ENCODE data around the gene KCNK4.
"Not testable (repeated sequence)": the region's sequence is repeated elsewhere in the genome, so short reads cannot be mapped to it uniquely, and the experiment has no call there.

KCNK4 gene

GRCh38 chr11:64307795-64308194 is 16.7 kb downstream of the KCNK4 start:
- peaks cover 10% of the 10 kb centered on the region for H3K4me1 ChIP-seq (ENCODE audit: control insufficient read depth, low read depth, low read length)
- H3K4me3 ChIP-seq (ENCODE audit: low read length); H3K27me3 ChIP-seq (ENCODE audit: control insufficient read depth, insufficient read depth, low read length); H3K9me3 ChIP-seq (ENCODE audit: control insufficient read depth, low read depth, low read length); H3K27ac ChIP-seq (ENCODE audit: low read length); H3K36me3 ChIP-seq (ENCODE audit: control insufficient read depth, low read depth, low read length); H3K9ac ChIP-seq (ENCODE audit: low read length): not testable (repeated sequence)

GRCh38 chr11:64312947-64313346 is 21.8 kb downstream of the KCNK4 start:
- H3K27me3 ChIP-seq (ENCODE audit: control insufficient read depth, insufficient read depth, low read length) = no peaks in the 10 kb centered on the region
- H3K4me1 ChIP-seq (ENCODE audit: control insufficient read depth, low read depth, low read length) = no peaks in the 10 kb centered on the region
- no peak overlapping the region for H3K4me3 ChIP-seq (ENCODE audit: low read length)
- H3K9ac ChIP-seq (ENCODE audit: low read length) = no peak overlapping the region
- H3K36me3 ChIP-seq (ENCODE audit: control insufficient read depth, low read depth, low read length) = peaks cover 12% of the 10 kb centered on the region
- H3K27ac ChIP-seq (ENCODE audit: low read length) = no peak overlapping the region
- H3K9me3 ChIP-seq (ENCODE audit: control insufficient read depth, low read depth, low read length) = no peaks in the 10 kb centered on the region

GRCh38 chr11:64313491-64314145 is 22.5 kb downstream of the KCNK4 start:
- H3K9me3 ChIP-seq (ENCODE audit: control insufficient read depth, low read depth, low read length) = no peaks in the 10 kb centered on the region
- peaks cover 12% of the 10 kb centered on the region for H3K36me3 ChIP-seq (ENCODE audit: control insufficient read depth, low read depth, low read length)
- no peaks in the 10 kb centered on the region for H3K27me3 ChIP-seq (ENCODE audit: control insufficient read depth, insufficient read depth, low read length)
- H3K27ac ChIP-seq (ENCODE audit: low read length) = no peak overlapping the region
- no peak overlapping the region for H3K9ac ChIP-seq (ENCODE audit: low read length)
- no peak overlapping the region for H3K4me3 ChIP-seq (ENCODE audit: low read length)
- H3K4me1 ChIP-seq (ENCODE audit: control insufficient read depth, low read depth, low read length) = no peaks in the 10 kb centered on the region

- H3K9me3 ChIP-seq (ENCODE audit: control insufficient read depth, low read depth, low read length) = no peaks in the 10 kb centered on the region
Observed at GRCh38 chr11:64314146-64314804, 23.2 kb downstream of the KCNK4 start.

GRCh38 chr11:64314805-64315561 is 23.9 kb downstream of the KCNK4 start:
- Histone ChIP-seq H3K4me3 (ENCODE audit: low read length) (no peak overlapping the region), H3K4me1 (ENCODE audit: control insufficient read depth, low read depth, low read length) (peaks cover 6% of the 10 kb centered on the region), H3K27me3 (ENCODE audit: control insufficient read depth, insufficient read depth, low read length) (no peaks in the 10 kb centered on the region), H3K9me3 (ENCODE audit: control insufficient read depth, low read depth, low read length) (no peaks in the 10 kb centered on the region), H3K36me3 (ENCODE audit: control insufficient read depth, low read depth, low read length) (peaks cover 12% of the 10 kb centered on the region), H3K27ac (ENCODE audit: low read length) (no peak overlapping the region), H3K9ac (ENCODE audit: low read length) (no peak overlapping the region)

More at GRCh38 chr11:64314146-64314804, 23.2 kb downstream of the KCNK4 start:
- H3K36me3 ChIP-seq (ENCODE audit: control insufficient read depth, low read depth, low read length) = peaks cover 12% of the 10 kb centered on the region
- H3K9ac ChIP-seq (ENCODE audit: low read length) = no peak overlapping the region
- H3K4me1 ChIP-seq (ENCODE audit: control insufficient read depth, low read depth, low read length) = peaks cover 5% of the 10 kb centered on the region
- no peak overlapping the region for H3K27ac ChIP-seq (ENCODE audit: low read length)
- no peak overlapping the region for H3K4me3 ChIP-seq (ENCODE audit: low read length)
- no peaks in the 10 kb centered on the region for H3K27me3 ChIP-seq (ENCODE audit: control insufficient read depth, insufficient read depth, low read length)

- Histone ChIP-seq H3K36me3 (ENCODE audit: control insufficient read depth, low read depth, low read length) (peaks cover 15% of the 10 kb centered on the region), H3K4me3 (ENCODE audit: low read length) (peak overlapping the region; percentile 98)
- H3K27me3 ChIP-seq (ENCODE audit: control insufficient read depth, insufficient read depth, low read length); H3K9ac ChIP-seq (ENCODE audit: low read length); H3K4me1 ChIP-seq (ENCODE audit: control insufficient read depth, low read depth, low read length); H3K27ac ChIP-seq (ENCODE audit: low read length); H3K9me3 ChIP-seq (ENCODE audit: control insufficient read depth, low read depth, low read length): not testable (repeated sequence)
Observed at GRCh38 chr11:64315667-64316526, 24.8 kb downstream of the KCNK4 start.

- Histone ChIP-seq H3K9me3 (ENCODE audit: control insufficient read depth, low read depth, low read length) (no peaks in the 10 kb centered on the region), H3K36me3 (ENCODE audit: control insufficient read depth, low read depth, low read length) (peaks cover 24% of the 10 kb centered on the region), H3K4me1 (ENCODE audit: control insufficient read depth, low read depth, low read length) (peaks cover 6% of the 10 kb centered on the region), H3K27me3 (ENCODE audit: control insufficient read depth, insufficient read depth, low read length) (no peaks in the 10 kb centered on the region), H3K4me3 (ENCODE audit: low read length) (peak overlapping the region; percentile 98), H3K27ac (ENCODE audit: low read length) (peak overlapping the region; percentile 46), H3K9ac (ENCODE audit: low read length) (peak overlapping the region; percentile 92)
Observed at GRCh38 chr11:64316672-64317324, 25.7 kb downstream of the KCNK4 start.

GRCh38 chr11:64317325-64317960 is 26.3 kb downstream of the KCNK4 start, which contains the start of gene TRMT112:
Gene TRMT112 (minus strand): TSS chr11:64317559. CDS start chr11:64317526, 33 bp downstream.
- peaks cover 24% of the 10 kb centered on the region for H3K36me3 ChIP-seq (ENCODE audit: control insufficient read depth, low read depth, low read length)
- no peaks in the 10 kb centered on the region for H3K27me3 ChIP-seq (ENCODE audit: control insufficient read depth, insufficient read depth, low read length)
- H3K4me1 ChIP-seq (ENCODE audit: control insufficient read depth, low read depth, low read length) = peaks cover 6% of the 10 kb centered on the region

GRCh38 chr11:64317961-64318765 is 27.1 kb downstream of the KCNK4 start, which contains the start of gene PRDX5:
Gene PRDX5 (plus strand): TSS chr11:64318121. CDS start chr11:64318216, 95 bp downstream.
- H3K4me3 ChIP-seq (ENCODE audit: low read length) = peak within 1 kb of the TSS; percentile 98
- H3K9me3 ChIP-seq (ENCODE audit: control insufficient read depth, low read depth, low read length) = no peaks in the 10 kb centered on the region
- H3K36me3 ChIP-seq (ENCODE audit: control insufficient read depth, low read depth, low read length) = peaks cover 24% of the 10 kb centered on the region
- peaks cover 6% of the 10 kb centered on the region for H3K4me1 ChIP-seq (ENCODE audit: control insufficient read depth, low read depth, low read length)
- peak within 1 kb of the TSS; percentile 92 for H3K9ac ChIP-seq (ENCODE audit: low read length)
- peak within 1 kb of the TSS; percentile 94 for H3K27ac ChIP-seq (ENCODE audit: low read length)
- H3K27me3 ChIP-seq (ENCODE audit: control insufficient read depth, insufficient read depth, low read length) = no peaks in the 10 kb centered on the region

More at GRCh38 chr11:64317325-64317960, 26.3 kb downstream of the KCNK4 start, which contains the start of gene TRMT112:
- H3K9me3 ChIP-seq (ENCODE audit: control insufficient read depth, low read depth, low read length) = no peaks in the 10 kb centered on the region
- H3K4me3 ChIP-seq (ENCODE audit: low read length) = peak within 1 kb of the TSS; percentile 98
- H3K9ac ChIP-seq (ENCODE audit: low read length) = peak within 1 kb of the TSS; percentile 92
- peak within 1 kb of the TSS; percentile 94 for H3K27ac ChIP-seq (ENCODE audit: low read length)
